MCF 10A (cell line): ENCODE measurements around the gene PVALEF. TPM values are rescaled to one million over a fixed set of nuclear protein-coding genes. Genes with fewer than 3 reads are reported as not detected.

Experiments
- BruUV-seq: library from RNA; stranded (reverse); fragments of 400-500 nt; replicated peaks from 2 replicates; lab custom pipeline; 2021; lab: Mats Ljungman, UMichigan
- CTCF ChIA-PET: fragments of 300-600 bp; sonication (Branson Sonifier 250); formaldehyde crosslinking; extraction: SDS; loops from one replicate; lab custom pipeline; 2021; ENCODE audit warnings: antibody characterized with exemption, inconsistent platforms; lab: Yijun Ruan, JAX
- POLR2A ChIA-PET: fragments of 300-600, 350-650 bp; sonication (Branson Sonifier 250); formaldehyde crosslinking; extraction: SDS; loops from one replicate; lab custom pipeline; 2020; ENCODE audit warnings: antibody characterized with exemption, inconsistent platforms; lab: Yijun Ruan, JAX
- DNase-seq: peaks from one replicate; pipeline ENCODE4 v3.0.0-alpha.2; 2018; ENCODE audit not compliant: unreplicated experiment
- H3K27ac Mint-ChIP-seq: one replicate; pipeline ENCODE4 v1.8.0; 2022; ENCODE audit warnings: mild to moderate bottlenecking, low read depth, mixed read lengths; ENCODE audit not compliant: unreplicated experiment
- H3K27me3 Mint-ChIP-seq: one replicate; pipeline ENCODE4 v1.8.0; 2022; ENCODE audit warnings: mixed read lengths; ENCODE audit not compliant: insufficient read depth, unreplicated experiment
- H3K36me3 Mint-ChIP-seq: one replicate; pipeline ENCODE4 v1.8.0; 2022; ENCODE audit warnings: mild to moderate bottlenecking, moderate library complexity, mixed read lengths; ENCODE audit not compliant: insufficient read depth, unreplicated experiment
- H3K4me1 Mint-ChIP-seq: one replicate; pipeline ENCODE4 v1.8.0; 2022; ENCODE audit warnings: mixed read lengths; ENCODE audit not compliant: insufficient read depth, unreplicated experiment
- H3K4me3 Mint-ChIP-seq: one replicate; pipeline ENCODE4 v1.8.0; 2022; ENCODE audit warnings: mild to moderate bottlenecking, moderate library complexity, mixed read lengths; ENCODE audit not compliant: unreplicated experiment
- H3K9me3 Mint-ChIP-seq: one replicate; pipeline ENCODE4 v1.8.0; 2022; ENCODE audit warnings: mixed read lengths; ENCODE audit not compliant: unreplicated experiment
- intact Hi-C: fragments of 100-400 bp; cut with micrococcal nuclease; formaldehyde crosslinking; loops from 2 replicates; pipeline ENCODE4 v1.14.1; 2022
- total RNA-seq: library from RNA; stranded (reverse); gene quantifications from 2 replicates; pipeline ENCODE4 v1.2.3, GENCODE V29; 2022
- TF ChIP-seq, protein P1 (sequence below): fragments of 200-600 bp; IDR thresholded peaks from one replicate; pipeline ENCODE4 v1.8.0; 2022; ENCODE audit warnings: antibody characterized with exemption, mild to moderate bottlenecking; ENCODE audit not compliant: unreplicated experiment

PVALEF gene
- total RNA-seq, 1 experiment from 2014 or later, result not detected

- Mint-ChIP-seq H3K4me1 (no peaks in the 10 kb centered on the region), H3K4me3 (no peak overlapping the region), H3K36me3 (peaks cover 12% of the 10 kb centered on the region), H3K27me3 (no peaks in the 10 kb centered on the region), H3K9me3 (no peaks in the 10 kb centered on the region), H3K27ac (no peak overlapping the region)
- no peak for DNase-seq
- BruUV-seq, result no TSS peak
- CTCF ChIA-PET, result no interaction called here
- POLR2A ChIA-PET, result no interaction called here
- TF ChIP-seq, protein P1, sequence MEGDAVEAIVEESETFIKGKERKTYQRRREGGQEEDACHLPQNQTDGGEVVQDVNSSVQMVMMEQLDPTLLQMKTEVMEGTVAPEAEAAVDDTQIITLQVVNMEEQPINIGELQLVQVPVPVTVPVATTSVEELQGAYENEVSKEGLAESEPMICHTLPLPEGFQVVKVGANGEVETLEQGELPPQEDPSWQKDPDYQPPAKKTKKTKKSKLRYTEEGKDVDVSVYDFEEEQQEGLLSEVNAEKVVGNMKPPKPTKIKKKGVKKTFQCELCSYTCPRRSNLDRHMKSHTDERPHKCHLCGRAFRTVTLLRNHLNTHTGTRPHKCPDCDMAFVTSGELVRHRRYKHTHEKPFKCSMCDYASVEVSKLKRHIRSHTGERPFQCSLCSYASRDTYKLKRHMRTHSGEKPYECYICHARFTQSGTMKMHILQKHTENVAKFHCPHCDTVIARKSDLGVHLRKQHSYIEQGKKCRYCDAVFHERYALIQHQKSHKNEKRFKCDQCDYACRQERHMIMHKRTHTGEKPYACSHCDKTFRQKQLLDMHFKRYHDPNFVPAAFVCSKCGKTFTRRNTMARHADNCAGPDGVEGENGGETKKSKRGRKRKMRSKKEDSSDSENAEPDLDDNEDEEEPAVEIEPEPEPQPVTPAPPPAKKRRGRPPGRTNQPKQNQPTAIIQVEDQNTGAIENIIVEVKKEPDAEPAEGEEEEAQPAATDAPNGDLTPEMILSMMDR, result no peak
- intact Hi-C loops, result no loop called here
These were observed 41.4 kb downstream of the PVALEF start for GRCh38 chr17:81206657-81207056.

GRCh38 chr17:81207610-81208581 lies 42.6 kb downstream of the PVALEF start:
- peaks cover 12% of the 10 kb centered on the region for H3K36me3 Mint-ChIP-seq
- no peaks in the 10 kb centered on the region for H3K9me3 Mint-ChIP-seq
- no peak for DNase-seq
- no TSS peak for BruUV-seq
- TF ChIP-seq, protein P1, result no peak
- H3K4me1 Mint-ChIP-seq, result no peaks in the 10 kb centered on the region
- POLR2A ChIA-PET, result no interaction called here
- no peak overlapping the region for H3K4me3 Mint-ChIP-seq
- H3K27ac Mint-ChIP-seq, result no peak overlapping the region
- CTCF ChIA-PET, result interaction anchor here (0.7 to 1.5 kb wide), 2 partner anchors 65 to 277 kb away, joined by 3 read pairs; no protein-coding TSS in a partner anchor
- intact Hi-C loops, result no loop called here
- H3K27me3 Mint-ChIP-seq, result no peaks in the 10 kb centered on the region

GRCh38 chr17:81208651-81209050 lies 43.3 kb downstream of the PVALEF start:
- H3K4me1 Mint-ChIP-seq, result no peaks in the 10 kb centered on the region
- H3K4me3 Mint-ChIP-seq, result no peak overlapping the region
- intact Hi-C loops, result no loop called here
- TF ChIP-seq, protein P1, result no peak
- H3K27ac Mint-ChIP-seq, result no peak overlapping the region
- DNase-seq, result no peak
- BruUV-seq, result no TSS peak
- POLR2A ChIA-PET, result no interaction called here
- H3K36me3 Mint-ChIP-seq, result peaks cover 9% of the 10 kb centered on the region
- H3K27me3 Mint-ChIP-seq, result no peaks in the 10 kb centered on the region
- CTCF ChIA-PET, result interaction anchor here (1.5 kb wide), 1 partner anchor 66 kb away, joined by 3 read pairs; no protein-coding TSS in a partner anchor
- H3K9me3 Mint-ChIP-seq, result no peaks in the 10 kb centered on the region

GRCh38 chr17:81209141-81209540 lies 43.8 kb downstream of the PVALEF start:
- Mint-ChIP-seq H3K36me3 (peaks cover 5% of the 10 kb centered on the region), H3K4me3 (no peak overlapping the region), H3K4me1 (no peaks in the 10 kb centered on the region), H3K27me3 (no peaks in the 10 kb centered on the region), H3K9me3 (no peaks in the 10 kb centered on the region), H3K27ac (no peak overlapping the region)
- no TSS peak for BruUV-seq
- ChIA-PET CTCF (interaction anchor here (1.5 kb wide), 1 partner anchor 66 kb away, joined by 3 read pairs; no protein-coding TSS in a partner anchor), POLR2A (no interaction called here)
- DNase-seq, result no peak
- intact Hi-C loops, result no loop called here
- TF ChIP-seq, protein P1, result no peak
